ENCODE data around the gene CXCL14. TPM values are rescaled to one million over a fixed set of nuclear protein-coding genes. Genes with fewer than 3 reads are reported as not detected.

Gene CXCL14
- total RNA-seq, 1 experiment from 2014 or later, result not detected

DNA sequence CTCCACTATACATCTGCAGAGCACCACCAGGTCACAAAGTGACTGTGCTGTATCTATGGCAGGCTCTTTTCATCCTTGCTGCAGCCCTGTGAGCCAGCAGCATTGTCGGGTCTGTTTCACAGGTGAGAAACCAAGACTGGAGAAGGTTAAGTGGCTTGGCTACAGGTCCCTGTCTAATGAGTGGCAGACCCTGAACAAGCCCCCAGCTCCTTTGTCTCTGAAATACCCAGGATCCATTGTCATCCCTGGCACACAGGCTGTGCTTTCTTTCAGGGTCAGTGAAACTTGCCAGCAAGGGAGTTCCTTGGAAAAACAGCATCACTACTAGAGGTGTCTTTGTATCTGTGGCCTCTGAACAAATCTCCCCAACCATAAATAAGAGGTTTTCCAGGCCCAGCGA is 27.6 kb upstream of the CXCL14 start:
- DNase-seq (ENCODE audit: low read depth, low spot score) (no peak), ATAC-seq (no peak)
- no peaks in the 10 kb centered on the region for H3K4me1 ChIP-seq (ENCODE audit: control insufficient read depth, insufficient read depth, low read length)
- no TSS peak for BruUV-seq (replicated peaks)
- ChIA-PET POLR2A (no interaction called here), CTCF (no interaction called here)
- TF ChIP-seq REST (IDR thresholded peaks at IDR 0.05; ENCODE audit: insufficient read depth in 1 of 2, low read depth in 2 of 2, low read length in 1 of 2) (no peak), TCF7L2 (IDR thresholded peaks at IDR 0.05; ENCODE audit: low read depth, low read length) (no peak), SIN3A (IDR thresholded peaks at IDR 0.05; ENCODE audit: borderline replicate concordance, insufficient read depth, low read depth, low read length) (no peak), POLR2AphosphoS5 (IDR thresholded peaks at IDR 0.05; ENCODE audit: low read depth, low read length) (no peak)
- TF ChIP-seq, protein P1, sequence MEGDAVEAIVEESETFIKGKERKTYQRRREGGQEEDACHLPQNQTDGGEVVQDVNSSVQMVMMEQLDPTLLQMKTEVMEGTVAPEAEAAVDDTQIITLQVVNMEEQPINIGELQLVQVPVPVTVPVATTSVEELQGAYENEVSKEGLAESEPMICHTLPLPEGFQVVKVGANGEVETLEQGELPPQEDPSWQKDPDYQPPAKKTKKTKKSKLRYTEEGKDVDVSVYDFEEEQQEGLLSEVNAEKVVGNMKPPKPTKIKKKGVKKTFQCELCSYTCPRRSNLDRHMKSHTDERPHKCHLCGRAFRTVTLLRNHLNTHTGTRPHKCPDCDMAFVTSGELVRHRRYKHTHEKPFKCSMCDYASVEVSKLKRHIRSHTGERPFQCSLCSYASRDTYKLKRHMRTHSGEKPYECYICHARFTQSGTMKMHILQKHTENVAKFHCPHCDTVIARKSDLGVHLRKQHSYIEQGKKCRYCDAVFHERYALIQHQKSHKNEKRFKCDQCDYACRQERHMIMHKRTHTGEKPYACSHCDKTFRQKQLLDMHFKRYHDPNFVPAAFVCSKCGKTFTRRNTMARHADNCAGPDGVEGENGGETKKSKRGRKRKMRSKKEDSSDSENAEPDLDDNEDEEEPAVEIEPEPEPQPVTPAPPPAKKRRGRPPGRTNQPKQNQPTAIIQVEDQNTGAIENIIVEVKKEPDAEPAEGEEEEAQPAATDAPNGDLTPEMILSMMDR (IDR thresholded peaks at IDR 0.05), result no peak
- no peaks in the 10 kb centered on the region for H3K36me3 ChIP-seq (ENCODE audit: control insufficient read depth, insufficient read depth, low read length)
- no peak overlapping the region for H3K27ac ChIP-seq (ENCODE audit: low read length)
- intact Hi-C loops (cut with micrococcal nuclease; ENCODE audit: unreplicated experiment), result no loop called here
- no peak overlapping the region for H3K4me3 ChIP-seq (ENCODE audit: low read depth in 2 of 2, low read length in 2 of 2)
- in situ Hi-C loops (cut with HindIII; ENCODE audit: low pct_unique_long_range_greater_than_20kb, low sequenced_read_pairs), result no loop called here
- H3K9me3 ChIP-seq (ENCODE audit: control insufficient read depth, insufficient read depth, low read depth, low read length), result no peaks in the 10 kb centered on the region
- peaks cover 5% of the 10 kb centered on the region for H3K27me3 ChIP-seq (ENCODE audit: control insufficient read depth, insufficient read depth, low read length)

DNA sequence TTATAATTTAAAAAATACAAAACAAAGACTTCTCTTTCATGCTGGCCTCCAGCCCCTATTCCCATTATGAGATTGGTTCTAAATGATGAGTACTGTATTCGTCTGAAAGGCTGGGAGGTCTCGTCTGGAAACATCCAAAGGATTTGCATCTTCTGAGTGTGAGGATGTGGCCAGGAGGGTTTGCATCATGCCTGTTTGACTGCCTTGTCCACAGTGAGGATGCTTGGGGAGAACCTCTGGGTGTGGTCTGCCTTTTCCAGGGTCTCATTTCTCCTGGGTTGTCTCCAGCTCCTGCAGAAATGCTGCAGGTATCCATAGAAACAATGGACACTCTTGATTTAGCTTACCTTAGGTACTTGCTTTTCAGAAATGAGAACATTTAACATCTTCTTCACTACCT is 26.4 kb upstream of the CXCL14 start:
- in situ Hi-C loops (cut with HindIII; ENCODE audit: low pct_unique_long_range_greater_than_20kb, low sequenced_read_pairs), result no loop called here
- Histone ChIP-seq H3K36me3 (ENCODE audit: control insufficient read depth, insufficient read depth, low read length) (no peaks in the 10 kb centered on the region), H3K9me3 (ENCODE audit: control insufficient read depth, insufficient read depth, low read depth, low read length) (no peaks in the 10 kb centered on the region), H3K4me3 (ENCODE audit: low read depth in 2 of 2, low read length in 2 of 2) (no peak overlapping the region), H3K27ac (ENCODE audit: low read length) (no peak overlapping the region), H3K27me3 (ENCODE audit: control insufficient read depth, insufficient read depth, low read length) (peaks cover 8% of the 10 kb centered on the region), H3K4me1 (ENCODE audit: control insufficient read depth, insufficient read depth, low read length) (no peaks in the 10 kb centered on the region)
- ChIA-PET POLR2A (no interaction called here), CTCF (no interaction called here)
- DNase-seq (ENCODE audit: low read depth, low spot score) (no peak), ATAC-seq (no peak)
- BruUV-seq (replicated peaks), result no TSS peak
- intact Hi-C loops (cut with micrococcal nuclease; ENCODE audit: unreplicated experiment), result no loop called here
- no peak for TF ChIP-seq REST (IDR thresholded peaks at IDR 0.05; ENCODE audit: insufficient read depth in 1 of 2, low read depth in 2 of 2, low read length in 1 of 2)
- TF ChIP-seq, protein P1 (IDR thresholded peaks at IDR 0.05), result no peak
- no peak for TF ChIP-seq POLR2AphosphoS5 (IDR thresholded peaks at IDR 0.05; ENCODE audit: low read depth, low read length)
- no peak for TF ChIP-seq SIN3A (IDR thresholded peaks at IDR 0.05; ENCODE audit: borderline replicate concordance, insufficient read depth, low read depth, low read length)

Data from Panc1 (cell line).